ENCODE results near the gene PAEP.

PAEP gene

GRCh38 chr9:135551031-135551430, 10.5 kb upstream of the PAEP start:
- no peak for DNase-seq (ENCODE audit: low spot score)

GRCh38 chr9:135551456-135551855, 10.1 kb upstream of the PAEP start:
- no peak for DNase-seq (ENCODE audit: low spot score)

- no peak for DNase-seq (ENCODE audit: low spot score)
Measured at GRCh38 chr9:135552021-135552697, 9.4 kb upstream of the PAEP start.

DNA sequence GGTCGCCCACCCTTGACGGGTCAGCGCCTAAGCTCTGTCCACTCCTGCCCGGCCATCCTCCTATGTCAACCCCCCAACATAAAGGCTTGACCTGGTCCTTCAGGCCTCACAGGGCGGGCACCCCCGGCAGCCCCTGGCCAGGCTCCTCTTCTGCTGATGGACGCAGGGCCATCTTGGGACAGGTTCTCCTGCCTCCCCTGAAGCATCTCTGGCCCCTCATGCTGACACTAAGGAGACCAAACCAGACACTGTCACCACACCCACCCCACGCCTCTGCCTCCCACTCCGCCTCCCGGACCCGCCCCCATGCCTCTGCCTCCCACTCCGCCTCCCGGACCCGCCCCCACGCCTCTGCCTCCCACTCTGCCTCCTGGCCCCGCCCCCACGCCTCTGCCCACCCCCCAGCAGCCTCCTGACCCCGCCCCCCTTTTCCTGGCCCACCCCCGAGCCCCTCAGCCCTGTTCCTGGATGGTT, 8.8 kb upstream of the PAEP start:
- no peak for DNase-seq (ENCODE audit: low spot score)

- no peak for DNase-seq (ENCODE audit: low spot score)
Measured at GRCh38 chr9:135554718-135555117, 6.8 kb upstream of the PAEP start.

GRCh38 chr9:135555203-135555602, 6.4 kb upstream of the PAEP start:
- DNase-seq (ENCODE audit: low spot score), result no peak

DNA sequence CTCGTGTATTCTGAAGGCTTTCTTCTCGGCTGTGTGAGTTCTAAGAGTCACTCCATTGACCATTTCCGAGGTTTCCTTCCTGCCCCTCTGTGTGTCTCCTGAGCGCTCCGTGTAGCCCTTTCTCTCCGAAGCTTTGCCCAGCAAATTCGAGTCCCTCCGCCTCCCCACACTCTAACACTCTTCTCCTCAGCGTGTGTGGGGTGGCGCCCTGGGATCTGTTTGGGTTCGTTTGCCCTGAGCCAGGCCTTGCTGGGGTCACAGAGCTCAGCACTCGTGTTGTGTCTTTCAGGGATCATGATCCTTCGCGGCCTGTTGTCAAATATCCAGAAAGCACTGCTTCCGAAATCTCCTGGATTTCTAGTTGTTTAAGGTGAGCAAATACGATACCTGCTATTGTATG, 5.6 kb upstream of the PAEP start:
- DNase-seq (ENCODE audit: low spot score), result no peak

DNA sequence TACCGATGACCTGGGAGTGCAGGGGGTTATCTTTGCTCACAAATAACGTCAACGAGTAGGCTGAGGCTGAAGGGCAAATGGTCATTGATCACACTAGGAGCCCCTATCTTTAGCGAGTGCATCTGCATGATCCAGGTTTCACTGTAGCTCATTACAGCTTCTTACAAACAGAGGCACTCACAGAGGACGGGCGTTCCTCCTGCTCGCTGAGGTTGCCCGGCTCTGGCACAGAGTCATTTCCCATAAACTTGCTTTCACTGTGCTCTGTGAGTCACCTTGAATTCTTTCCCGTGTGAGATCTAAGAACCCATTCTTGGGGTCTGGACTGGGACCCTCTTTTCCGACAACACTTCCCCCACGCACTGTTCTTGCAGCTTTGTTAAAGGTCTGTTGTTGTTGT, 1.9 kb upstream of the PAEP start:
- DNase-seq (ENCODE audit: low spot score), result no peak

GRCh38 chr9:135562235-135562745, 734 bp downstream of the PAEP start:
- no peak for DNase-seq (ENCODE audit: low spot score)

DNA sequence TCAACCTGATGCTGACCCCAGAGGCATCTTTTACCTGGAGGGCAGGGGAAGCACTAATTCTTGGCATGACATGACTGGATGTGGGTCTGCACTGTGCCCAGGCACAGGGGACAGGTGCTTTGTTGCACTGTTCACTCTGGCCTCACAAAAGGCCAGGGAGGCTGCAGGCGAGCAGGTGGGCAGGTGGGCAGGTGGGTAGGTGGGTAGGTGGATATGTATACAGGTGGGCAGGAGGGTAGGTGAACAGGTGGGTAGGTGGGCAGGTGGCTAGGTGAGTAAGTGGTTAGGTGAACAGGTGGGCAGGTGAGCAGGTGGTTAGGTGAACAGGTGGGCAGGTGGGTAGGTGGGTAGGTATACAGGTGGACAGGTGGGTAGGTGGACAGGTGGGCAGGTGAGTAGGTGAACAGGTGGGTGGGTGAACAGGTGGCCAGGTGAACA, 1.5 kb downstream of the PAEP start:
- DNase-seq (ENCODE audit: low spot score), result no peak

DNA sequence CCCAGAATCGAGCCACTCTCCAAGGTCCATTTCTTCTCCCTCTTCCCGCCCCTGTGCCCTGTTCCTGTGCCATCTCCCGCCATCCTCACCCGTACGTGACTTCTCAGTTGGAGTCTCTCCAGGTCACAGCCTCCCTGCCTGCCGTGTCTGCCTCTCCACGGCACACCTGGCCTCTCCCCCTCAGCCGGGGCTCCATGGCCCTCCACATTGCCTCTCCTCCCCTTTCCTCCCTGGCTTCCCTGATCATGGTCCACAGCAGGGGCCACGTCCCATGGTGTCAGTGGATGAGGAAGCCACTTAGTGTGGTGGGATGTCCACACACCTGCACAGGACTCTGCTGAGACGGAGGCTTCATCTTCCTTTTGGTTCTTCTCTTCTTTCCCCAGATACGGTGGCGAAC, 2.3 kb downstream of the PAEP start:
- no peak for DNase-seq (ENCODE audit: low spot score)

DNA sequence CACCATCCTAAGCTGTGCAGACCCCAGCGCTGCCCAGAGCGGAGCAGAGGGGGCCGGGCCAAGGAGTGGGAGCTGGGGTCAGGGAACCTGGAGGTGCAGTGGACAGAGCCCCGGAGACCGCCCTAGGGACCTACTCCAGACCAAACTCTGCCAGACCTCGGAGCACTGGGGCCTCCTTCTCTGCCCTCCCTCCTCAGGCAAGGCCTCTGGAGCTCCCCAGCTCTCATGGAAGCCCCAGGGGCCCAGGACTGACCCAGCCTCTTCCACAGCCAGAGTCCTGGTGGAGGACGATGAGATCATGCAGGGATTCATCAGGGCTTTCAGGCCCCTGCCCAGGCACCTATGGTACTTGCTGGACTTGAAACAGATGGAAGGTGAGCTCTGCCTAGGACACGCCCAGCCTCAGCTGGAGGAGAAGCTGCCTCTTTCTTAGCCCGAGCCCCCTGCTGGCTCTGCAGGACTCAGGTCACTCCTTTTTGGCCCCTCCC, 3.6 kb downstream of the PAEP start:
- DNase-seq (ENCODE audit: low spot score), result no peak

- no peak for DNase-seq (ENCODE audit: low spot score)
Measured at GRCh38 chr9:135565636-135566035, 4.1 kb downstream of the PAEP start.

DNA sequence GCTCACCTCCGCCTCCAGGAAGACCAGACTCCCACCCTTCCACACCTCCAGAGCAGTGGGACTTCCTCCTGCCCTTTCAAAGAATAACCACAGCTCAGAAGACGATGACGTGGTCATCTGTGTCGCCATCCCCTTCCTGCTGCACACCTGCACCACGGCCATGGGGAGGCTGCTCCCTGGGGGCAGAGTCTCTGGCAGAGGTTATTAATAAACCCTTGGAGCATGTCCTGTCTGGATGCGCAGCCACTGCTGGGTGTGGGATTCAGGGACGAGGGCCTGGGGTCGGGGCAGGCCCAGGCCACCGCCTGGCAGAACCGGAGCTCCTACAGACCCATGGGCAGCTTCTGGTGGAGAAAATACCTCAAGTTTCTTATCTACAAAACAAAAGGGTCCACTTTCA, 5.0 kb downstream of the PAEP start:
- DNase-seq (ENCODE audit: low spot score), result no peak

GRCh38 chr9:135567311-135567710, 5.8 kb downstream of the PAEP start:
- DNase-seq (ENCODE audit: low spot score), result no peak

DNA sequence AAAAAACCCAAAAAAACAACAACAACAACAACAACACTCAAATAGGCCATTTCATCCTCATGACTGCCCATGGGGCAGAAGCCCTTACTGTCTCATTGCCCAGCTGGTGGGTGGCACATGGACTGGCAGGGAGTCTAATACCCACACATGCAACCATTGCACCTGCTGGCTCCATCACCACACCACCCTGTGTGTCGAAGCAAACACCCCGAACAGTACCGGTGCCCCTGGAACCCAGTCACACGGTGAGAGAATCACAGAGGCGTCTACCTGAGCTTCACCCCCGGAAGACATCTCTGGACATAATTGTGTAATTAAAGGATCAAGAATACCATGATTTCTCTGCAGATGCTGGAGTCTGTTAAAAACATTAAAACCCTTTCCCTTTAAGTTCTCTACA, 6.5 kb downstream of the PAEP start:
- DNase-seq (ENCODE audit: low spot score), result no peak

- no peak for DNase-seq (ENCODE audit: low spot score)
Measured at GRCh38 chr9:135570456-135570855, 8.9 kb downstream of the PAEP start.

DNA sequence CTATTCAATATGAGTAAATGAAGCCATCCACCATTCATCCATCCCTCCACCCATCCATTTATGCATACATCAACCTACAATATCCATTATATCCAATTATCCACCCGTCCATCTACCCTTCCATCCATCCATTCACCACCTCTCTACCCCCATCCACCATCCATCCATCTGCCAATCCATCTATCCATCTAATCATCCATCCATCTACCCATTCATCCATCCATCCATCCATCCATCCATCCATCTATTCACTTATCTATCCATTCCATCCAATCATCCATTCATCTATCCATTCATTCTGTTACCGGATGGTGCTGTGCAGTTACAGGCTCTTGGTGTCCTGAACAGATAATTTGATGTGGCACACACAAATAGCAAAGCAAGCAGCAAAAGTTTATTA, 10.7 kb downstream of the PAEP start:
- DNase-seq (ENCODE audit: low spot score), result no peak

DNA sequence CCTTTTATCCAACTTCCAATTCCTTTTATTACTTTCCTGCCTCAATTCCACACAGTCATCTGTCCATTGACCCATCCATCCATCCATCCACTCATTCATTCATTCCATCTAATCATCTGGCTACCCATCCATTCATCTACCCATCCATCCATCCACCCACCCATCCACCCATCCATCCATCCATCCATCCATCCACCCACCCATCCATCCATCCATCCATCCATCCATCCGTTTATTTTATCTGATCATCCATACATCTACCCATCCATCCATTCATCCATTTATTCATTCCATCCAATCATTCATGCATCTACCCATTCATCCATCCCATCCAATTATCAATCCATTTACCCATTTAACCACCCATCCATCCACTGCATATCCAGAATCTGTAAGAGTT, 11.6 kb downstream of the PAEP start:
- DNase-seq (ENCODE audit: low spot score), result no peak

DNA sequence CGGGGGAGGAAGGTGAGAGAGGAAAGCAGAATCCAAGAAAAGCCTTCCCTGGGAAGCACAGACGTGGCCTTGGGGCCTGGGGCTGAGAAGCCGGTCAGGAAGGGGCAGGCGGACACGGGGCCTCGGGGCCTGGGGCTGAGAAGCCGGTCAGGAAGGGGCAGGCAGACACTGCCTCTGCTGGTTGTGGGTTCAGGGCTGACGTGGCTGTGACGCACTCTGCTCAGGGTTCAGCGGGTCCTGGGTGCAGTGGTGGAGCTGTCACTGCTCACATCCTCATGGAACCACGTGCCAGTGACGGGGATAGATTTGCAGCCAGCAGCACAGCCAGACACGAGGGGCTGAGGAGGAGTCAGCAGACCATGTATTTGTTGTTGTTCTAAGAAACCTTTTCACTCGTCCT, 12.8 kb downstream of the PAEP start:
- DNase-seq (ENCODE audit: low spot score), result no peak

GRCh38 chr9:135574943-135575342, 13.4 kb downstream of the PAEP start:
- DNase-seq (ENCODE audit: low spot score), result no peak

DNA sequence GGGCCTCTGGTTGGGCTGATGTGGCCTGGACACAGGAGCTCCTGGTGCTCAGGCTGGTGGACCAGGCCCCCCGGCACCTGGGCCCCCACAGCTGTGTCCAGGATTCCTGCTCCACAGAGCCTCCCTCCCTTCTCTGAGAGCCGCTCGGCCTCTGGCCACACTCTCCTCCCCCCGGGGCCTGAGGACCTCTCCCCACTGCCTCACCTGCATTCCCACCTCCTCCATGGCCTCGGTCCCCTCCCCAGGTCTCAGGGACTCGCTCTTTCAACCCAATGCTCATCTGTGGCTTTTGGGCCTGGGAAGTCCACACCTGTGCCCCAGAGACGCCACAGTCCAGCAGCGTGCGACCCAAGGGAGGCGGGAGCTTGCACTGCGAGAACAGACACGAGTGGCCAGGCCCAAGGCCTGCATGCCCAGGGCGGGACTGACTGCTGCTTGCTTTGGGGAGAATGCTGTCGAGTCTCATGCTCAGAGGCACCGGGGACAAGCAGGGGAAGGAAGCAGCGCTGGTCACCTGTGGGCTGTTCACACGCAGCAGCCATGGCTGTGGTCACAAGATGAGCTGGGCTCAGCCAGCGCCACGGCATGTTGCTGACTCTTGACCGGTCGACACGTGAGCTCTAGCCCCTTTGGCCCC, 14.6 kb downstream of the PAEP start:
- no peak for DNase-seq (ENCODE audit: low spot score)

GRCh38 chr9:135577256-135577655, 15.7 kb downstream of the PAEP start:
- no peak for DNase-seq (ENCODE audit: low spot score)

- DNase-seq (ENCODE audit: low spot score), result no peak
Measured at GRCh38 chr9:135579356-135579755, 17.8 kb downstream of the PAEP start.

All from HuH-7.5 (cell line).